Spleen (tissue), 11 donors: ENCODE results near the gene HK3. TPM values are rescaled to one million over a fixed set of nuclear protein-coding genes. Genes with fewer than 3 reads are reported as not detected.

Source experiments
- DNase-seq: peaks from one replicate; pipeline ENCODE4 v3.0.0-alpha.2; 2020
- H3K27ac ChIP-seq, 8 donors: fragments of 200-600 bp; sonication (generic) in 7 of 8; 1 replicate in 4 of 8; 2 replicates in 4 of 8; pipeline versions ENCODE4 v1.5.0 to v1.8.0; 2016 to 2021; ENCODE audit warnings: inconsistent platforms in 4 of 8, mild to moderate bottlenecking in 4 of 8, moderate library complexity in 1 of 8
- H3K27me3 ChIP-seq, 7 donors: fragments of 200-600 bp; sonication (generic) in 6 of 7; replicated peaks in 1 of 7; 1 replicate in 4 of 7; 2 replicates in 3 of 7; pipeline versions ENCODE4 v1.5.0 to v1.8.0; 2016 to 2021; ENCODE audit warnings: inconsistent platforms in 3 of 7, mild to moderate bottlenecking in 1 of 7
- H3K36me3 ChIP-seq, 6 donors: fragments of 200-600 bp; sonication (generic) in 5 of 6; 1 replicate in 4 of 6; 2 replicates in 2 of 6; pipeline versions ENCODE4 v1.5.0 to v1.8.0; 2016 to 2021; ENCODE audit warnings: inconsistent platforms in 2 of 6
- H3K4me1 ChIP-seq, 6 donors: fragments of 200-600 bp; sonication (generic) in 5 of 6; 1 replicate in 3 of 6; 2 replicates in 3 of 6; pipeline versions ENCODE4 v1.5.0 to v1.8.0; 2016 to 2021; ENCODE audit warnings: inconsistent platforms in 3 of 6
- H3K4me3 ChIP-seq, 8 donors: fragments of 200-600 bp; sonication (generic) in 7 of 8; 1 replicate in 4 of 8; 2 replicates in 4 of 8; pipeline versions ENCODE4 v1.5.0 to v1.8.0; 2016 to 2021; ENCODE audit warnings: inconsistent platforms in 4 of 8, mild to moderate bottlenecking in 4 of 8, moderate library complexity in 2 of 8
- H3K9me3 ChIP-seq, 8 donors: fragments of 200-600 bp; sonication (generic) in 7 of 8; 1 replicate in 4 of 8; 2 replicates in 4 of 8; pipeline versions ENCODE4 v1.5.0 to v1.8.0; 2016 to 2021; ENCODE audit warnings: inconsistent platforms in 4 of 8
- CTCF ChIP-seq, 11 experiments: fragments of 200-600 bp in 7 of 11; fragments of 450-650 bp in 4 of 11; sonication (generic) in 4 of 11; IDR thresholded peaks in 8 of 11; conservative IDR thresholded peaks in 3 of 11; 1 replicate in 7 of 11; 2 replicates in 4 of 11; pipeline versions ENCODE4 v1.4.0 to v1.8.0; 2016 to 2021; ENCODE audit warnings: antibody characterized with exemption in 11 of 11, inconsistent platforms in 4 of 11, mild to moderate bottlenecking in 1 of 11
- POLR2A ChIP-seq, 3 donors: fragments of 450-650 bp; IDR thresholded peaks; one replicate each; pipeline ENCODE4 v1.5.1; 2017; ENCODE audit warnings: antibody characterized with exemption in 3 of 3, mild to moderate bottlenecking in 1 of 3
- POLR2AphosphoS5 ChIP-seq, 3 donors: sonication (generic); formaldehyde crosslinking; IDR thresholded peaks; one replicate each; pipeline ENCODE4 v1.5.1; 2017; ENCODE audit warnings: antibody characterized with exemption in 3 of 3
- WGBS, 5 donors: extraction: QIAGEN DNeasy Blood & Tissue Kit in 3 of 5; methylation state at CpG; one replicate each; pipeline versions ENCODE4 v1.1.5 to v1.1.7; 2013 to 2018; 5-methylcytosine and 5-hydroxymethylcytosine counted together
- intact Hi-C: fragments of 100-400 bp; cut with DNase I; formaldehyde crosslinking; loops from one replicate; pipeline ENCODE4 v1.15.0; 2023; ENCODE audit warnings: low total_unique reads
- polyA plus RNA-seq, 3 donors: library from polyadenylated mRNA; stranded (reverse); fragments of 200-250 nt; gene quantifications; one replicate each; pipeline ENCODE4 v1.2.1, GENCODE V29; 2013
- total RNA-seq, 7 donors: library from RNA; depleted of rRNA in 3 of 7; stranded (reverse); fragments of >200 nt in 3 of 7; fragmentation: NEBNext Ultra II Directional in 4 of 7; extraction: Animal tissue kit (Norgen Biotek cat#: 25700) in 4 of 7; gene quantifications; one replicate each; pipeline versions ENCODE4 v1.1.0 to v1.2.1, GENCODE V29; 2016 to 2021
- donor health status: healthy with polysubstance abuse.
- donor health status: DM: no; HTN: no; CAD: no; lungs with moderate emphysema.
- donor health status: DM: no; HTN: no; CAD: no.
- donor health status: Bipolar disorder and iron deficiency.
- donor health status: healthy.
- donor health status: DM: no; HTN: no; CAD: no.
- donor health status: DM: yes; HTN: yes; CAD: no.

The HK3 gene
- total and polyA plus RNA-seq, 10 donors, result 38.8 to 369 (median 168) TPM

- Histone ChIP-seq H3K27me3 (peaks cover 0 to 85% (median 59%) of the 10 kb centered on the region in 7 donors), H3K9me3 (no peaks in the 10 kb centered on the region), H3K36me3 (no peaks in the 10 kb centered on the region), H3K4me1 (no peaks in the 10 kb centered on the region), H3K27ac (no peak overlapping the region), H3K4me3 (no peak overlapping the region)
- TF ChIP-seq POLR2AphosphoS5 (IDR thresholded peaks at IDR 0.05), result no peak
- TF ChIP-seq CTCF (IDR thresholded peaks at IDR 0.05 in 8 of 11, conservative IDR thresholded peaks at IDR 0.05 in 3 of 11), result no peak
- no peak for TF ChIP-seq POLR2A (IDR thresholded peaks at IDR 0.05)
- WGBS, 5 donors, result 17 to 23% (median 21%) methylated on average over 15 of the region's 15 CpGs
- intact Hi-C loops, result no loop called here
- DNase-seq, result no peak
Observed at GRCh38 chr5:176863041-176863764, 35.9 kb downstream of the HK3 start.

GRCh38 chr5:176862330-176862995, 36.7 kb downstream of the HK3 start:
- Histone ChIP-seq H3K4me3 (no peak overlapping the region), H3K36me3 (no peaks in the 10 kb centered on the region), H3K4me1 (no peaks in the 10 kb centered on the region), H3K9me3 (no peaks in the 10 kb centered on the region), H3K27ac (no peak overlapping the region), H3K27me3 (peaks cover 0 to 85% (median 59%) of the 10 kb centered on the region in 7 donors)
- DNase-seq, result no peak
- WGBS, 5 donors, result 37 to 71% (median 59%) methylated on average over 14 to 28 of the region's 28 CpGs
- TF ChIP-seq POLR2AphosphoS5 (IDR thresholded peaks at IDR 0.05), result no peak
- TF ChIP-seq POLR2A (IDR thresholded peaks at IDR 0.05), result no peak
- TF ChIP-seq CTCF (IDR thresholded peaks at IDR 0.05 in 8 of 11, conservative IDR thresholded peaks at IDR 0.05 in 3 of 11), result no peak
- intact Hi-C loops, result no loop called here

DNA sequence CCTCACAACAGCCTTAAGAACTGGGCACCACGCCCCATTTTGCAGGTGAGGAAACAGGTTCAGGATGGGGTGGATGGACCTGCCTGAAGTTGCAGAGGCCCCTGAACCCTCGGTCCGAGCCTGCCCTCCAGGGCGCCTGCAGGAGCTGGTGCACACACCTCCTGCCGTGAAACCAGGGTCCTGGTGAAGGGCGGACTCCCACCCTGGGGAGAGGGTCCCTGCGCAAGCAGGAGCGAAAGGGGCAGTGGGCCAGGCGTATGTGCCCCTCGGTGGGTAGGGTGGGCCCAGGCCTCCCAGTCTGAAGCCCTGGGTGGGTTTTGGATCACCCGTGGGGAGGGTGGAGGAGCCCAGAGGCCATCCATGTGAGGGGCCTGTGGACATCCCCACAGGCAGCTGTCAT, 37.9 kb downstream of the HK3 start:
- no peaks in the 10 kb centered on the region for H3K4me1 ChIP-seq
- H3K9me3 ChIP-seq, result no peaks in the 10 kb centered on the region
- intact Hi-C loops, result no loop called here
- DNase-seq, result no peak
- peaks cover 0 to 85% (median 47%) of the 10 kb centered on the region in 7 donors for H3K27me3 ChIP-seq
- H3K36me3 ChIP-seq, result no peaks in the 10 kb centered on the region
- H3K27ac ChIP-seq, result no peak overlapping the region
- 83 to 97% (median 89%) methylated on average over 7 to 11 of the region's 11 CpGs for WGBS, 5 donors
- TF ChIP-seq POLR2A (IDR thresholded peaks at IDR 0.05) (no peak), POLR2AphosphoS5 (IDR thresholded peaks at IDR 0.05) (no peak), CTCF (IDR thresholded peaks at IDR 0.05 in 8 of 11, conservative IDR thresholded peaks at IDR 0.05 in 3 of 11) (no peak)
- H3K4me3 ChIP-seq, result no peak overlapping the region

GRCh38 chr5:176860381-176860780, 38.8 kb downstream of the HK3 start:
- H3K27ac ChIP-seq, result no peak overlapping the region
- H3K27me3 ChIP-seq, result peaks cover 0 to 85% (median 38%) of the 10 kb centered on the region in 7 donors
- no peak for DNase-seq
- H3K4me3 ChIP-seq, result no peak overlapping the region
- no peaks in the 10 kb centered on the region for H3K4me1 ChIP-seq
- intact Hi-C loops, result no loop called here
- no peak for TF ChIP-seq CTCF (IDR thresholded peaks at IDR 0.05 in 8 of 11, conservative IDR thresholded peaks at IDR 0.05 in 3 of 11)
- no peak for TF ChIP-seq POLR2A (IDR thresholded peaks at IDR 0.05)
- TF ChIP-seq POLR2AphosphoS5 (IDR thresholded peaks at IDR 0.05), result no peak
- H3K36me3 ChIP-seq, result no peaks in the 10 kb centered on the region
- 67 to 81% (median 78%) methylated on average over 10 to 11 of the region's 11 CpGs for WGBS, 5 donors
- H3K9me3 ChIP-seq, result no peaks in the 10 kb centered on the region
